Panc1 (cell line): ENCODE measurements around the gene GNG14. TPM values are rescaled to one million over a fixed set of nuclear protein-coding genes. Genes with fewer than 3 reads are reported as not detected.
A peak's percentile ranks its signal among the peaks of the same experiment; 100 is the strongest.

Experiments
- ATAC-seq: fragments of 200-7000 bp; cut with Tn5 transposase; 2 replicates; pipeline ENCODE4 v1.9.1; 2020; ENCODE audit warnings: mild to moderate bottlenecking, moderate library complexity
- BruUV-seq: library from RNA; stranded (reverse); fragments of 400-500 nt; replicated peaks from 2 replicates; lab custom pipeline; 2021; lab: Mats Ljungman, UMichigan
- CTCF ChIA-PET: fragments of 300-600 bp; sonication (Branson Sonifier 250); formaldehyde crosslinking; loops from one replicate; lab custom pipeline; 2022; ENCODE audit warnings: antibody characterized with exemption; lab: Charles Lee
- POLR2A ChIA-PET: fragments of 300-600 bp; sonication (Branson Sonifier 250); formaldehyde crosslinking; loops from one replicate; lab custom pipeline; 2022; ENCODE audit warnings: antibody characterized with exemption; lab: Charles Lee
- DNase-seq: peaks from one replicate; pipeline ENCODE4 v3.0.0-alpha.2; 2010; ENCODE audit warnings: low read depth, low spot score
- H3K27ac ChIP-seq: 2 replicates; pipeline ENCODE4 v1.5.1; 2011; ENCODE audit warnings: mild to moderate bottlenecking, low read length, inconsistent platforms
- H3K27me3 ChIP-seq: fragments of 200-500 bp; sonication (Bioruptor generic); 2 replicates; pipeline ENCODE4 v1.6.0; 2014; ENCODE audit warnings: low read length, inconsistent platforms; ENCODE audit not compliant: control insufficient read depth, insufficient read depth
- H3K36me3 ChIP-seq: fragments of 200-500 bp; sonication (Bioruptor generic); 2 replicates; pipeline ENCODE4 v1.5.1; 2014; ENCODE audit warnings: inconsistent platforms, mild to moderate bottlenecking, low read length, moderate library complexity; ENCODE audit not compliant: control insufficient read depth, insufficient read depth
- H3K4me1 ChIP-seq: 2 replicates; pipeline ENCODE4 v1.5.1; 2011; ENCODE audit warnings: inconsistent platforms, mild to moderate bottlenecking, low read length, moderate library complexity; ENCODE audit not compliant: control insufficient read depth, insufficient read depth
- H3K4me3 ChIP-seq, 2 experiments: 2 replicates each; pipeline ENCODE4 v1.5.1; 2011 to 2012; ENCODE audit warnings: low read depth in 2 of 2, low read length in 2 of 2, mild to moderate bottlenecking in 2 of 2, inconsistent platforms in 1 of 2, moderate library complexity in 1 of 2
- H3K9me3 ChIP-seq: fragments of 200-500 bp; sonication (Bioruptor generic); 2 replicates; pipeline ENCODE4 v1.5.1; 2014; ENCODE audit warnings: low read depth, mild to moderate bottlenecking, inconsistent platforms, low read length, moderate library complexity; ENCODE audit not compliant: control insufficient read depth, insufficient read depth
- POLR2AphosphoS5 ChIP-seq: IDR thresholded peaks from 2 replicates; pipeline ENCODE4 v1.6.1; 2012; ENCODE audit warnings: mild to moderate bottlenecking, low read depth, low read length, moderate library complexity
- SIN3A ChIP-seq: IDR thresholded peaks from 2 replicates; pipeline ENCODE4 v1.6.1; 2012; ENCODE audit warnings: low read depth, mild to moderate bottlenecking, low read length, moderate library complexity, borderline replicate concordance; ENCODE audit not compliant: insufficient read depth
- TCF7L2 ChIP-seq: IDR thresholded peaks from 2 replicates; pipeline ENCODE4 v1.6.1; 2011; ENCODE audit warnings: mild to moderate bottlenecking, low read depth, low read length, inconsistent platforms
- in situ Hi-C: cut with HindIII; loops from 2 replicates; pipeline ENCODE4 v1.10.0; 2016; ENCODE audit warnings: low sequenced_read_pairs, low pct_unique_long_range_greater_than_20kb
- intact Hi-C: fragments of 100-400 bp; cut with micrococcal nuclease; formaldehyde crosslinking; loops from one replicate; pipeline ENCODE4 v1.10.0; 2022; ENCODE audit not compliant: unreplicated experiment
- total RNA-seq: library from RNA; stranded (reverse); gene quantifications from one replicate; pipeline ENCODE4 v1.2.1, GENCODE V29; 2021; ENCODE audit not compliant: unreplicated experiment
- TF ChIP-seq, protein P1 (sequence below), 2 experiments: IDR thresholded peaks; 2 replicates each; pipeline ENCODE4 v1.6.1; 2011 to 2012; ENCODE audit warnings: low read depth in 2 of 2, control low read depth in 1 of 2, low read length in 1 of 2, mild to moderate bottlenecking in 1 of 2, moderate library complexity in 1 of 2; ENCODE audit not compliant: insufficient read depth in 1 of 2
- TF ChIP-seq, protein P2 (sequence below): fragments of 450-650 bp; IDR thresholded peaks from 2 replicates; pipeline ENCODE4 v1.5.1; 2017; ENCODE audit warnings: mild to moderate bottlenecking

Gene GNG14
- total RNA-seq, 1 experiment from 2014 or later: not detected

DNA sequence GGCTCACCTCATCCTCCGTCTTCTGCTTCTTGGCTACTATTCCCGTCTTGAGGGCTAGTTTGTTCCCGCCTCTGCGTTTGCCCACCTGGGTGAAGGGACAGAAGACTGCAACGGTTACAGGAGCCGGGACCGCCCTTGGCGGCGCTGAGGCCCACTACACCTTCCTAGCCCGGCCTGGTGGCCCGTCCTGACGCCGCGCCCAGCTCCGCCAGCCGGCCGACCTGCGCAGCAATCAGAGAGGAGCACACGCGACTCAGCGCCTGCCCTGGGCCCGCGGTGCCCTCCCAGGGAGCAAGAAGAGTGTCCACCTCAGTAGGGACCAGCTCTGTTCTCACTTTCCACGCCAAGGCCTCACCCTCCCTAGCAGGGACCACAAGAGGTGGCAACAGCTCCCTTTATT is 43.5 kb downstream of the GNG14 start:
- DNase-seq (no peak), ATAC-seq (no peak)
- H3K4me1 ChIP-seq: peaks cover 13% of the 10 kb centered on the region
- no peaks in the 10 kb centered on the region for H3K9me3 ChIP-seq
- ChIA-PET POLR2A (no interaction called here), CTCF (no interaction called here)
- H3K4me3 ChIP-seq: no peak overlapping the region
- in situ Hi-C loops (no loop called here), intact Hi-C loops (no loop called here)
- no peak overlapping the region for H3K27ac ChIP-seq
- TF ChIP-seq SIN3A (no peak), TCF7L2 (no peak), POLR2AphosphoS5 (no peak)
- TF ChIP-seq, protein P1, sequence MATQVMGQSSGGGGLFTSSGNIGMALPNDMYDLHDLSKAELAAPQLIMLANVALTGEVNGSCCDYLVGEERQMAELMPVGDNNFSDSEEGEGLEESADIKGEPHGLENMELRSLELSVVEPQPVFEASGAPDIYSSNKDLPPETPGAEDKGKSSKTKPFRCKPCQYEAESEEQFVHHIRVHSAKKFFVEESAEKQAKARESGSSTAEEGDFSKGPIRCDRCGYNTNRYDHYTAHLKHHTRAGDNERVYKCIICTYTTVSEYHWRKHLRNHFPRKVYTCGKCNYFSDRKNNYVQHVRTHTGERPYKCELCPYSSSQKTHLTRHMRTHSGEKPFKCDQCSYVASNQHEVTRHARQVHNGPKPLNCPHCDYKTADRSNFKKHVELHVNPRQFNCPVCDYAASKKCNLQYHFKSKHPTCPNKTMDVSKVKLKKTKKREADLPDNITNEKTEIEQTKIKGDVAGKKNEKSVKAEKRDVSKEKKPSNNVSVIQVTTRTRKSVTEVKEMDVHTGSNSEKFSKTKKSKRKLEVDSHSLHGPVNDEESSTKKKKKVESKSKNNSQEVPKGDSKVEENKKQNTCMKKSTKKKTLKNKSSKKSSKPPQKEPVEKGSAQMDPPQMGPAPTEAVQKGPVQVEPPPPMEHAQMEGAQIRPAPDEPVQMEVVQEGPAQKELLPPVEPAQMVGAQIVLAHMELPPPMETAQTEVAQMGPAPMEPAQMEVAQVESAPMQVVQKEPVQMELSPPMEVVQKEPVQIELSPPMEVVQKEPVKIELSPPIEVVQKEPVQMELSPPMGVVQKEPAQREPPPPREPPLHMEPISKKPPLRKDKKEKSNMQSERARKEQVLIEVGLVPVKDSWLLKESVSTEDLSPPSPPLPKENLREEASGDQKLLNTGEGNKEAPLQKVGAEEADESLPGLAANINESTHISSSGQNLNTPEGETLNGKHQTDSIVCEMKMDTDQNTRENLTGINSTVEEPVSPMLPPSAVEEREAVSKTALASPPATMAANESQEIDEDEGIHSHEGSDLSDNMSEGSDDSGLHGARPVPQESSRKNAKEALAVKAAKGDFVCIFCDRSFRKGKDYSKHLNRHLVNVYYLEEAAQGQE (IDR thresholded peaks at IDR 0.05; ENCODE audit: insufficient read depth in 1 of 2, low read depth in 2 of 2, low read length in 1 of 2): no peak
- TF ChIP-seq, protein P2, sequence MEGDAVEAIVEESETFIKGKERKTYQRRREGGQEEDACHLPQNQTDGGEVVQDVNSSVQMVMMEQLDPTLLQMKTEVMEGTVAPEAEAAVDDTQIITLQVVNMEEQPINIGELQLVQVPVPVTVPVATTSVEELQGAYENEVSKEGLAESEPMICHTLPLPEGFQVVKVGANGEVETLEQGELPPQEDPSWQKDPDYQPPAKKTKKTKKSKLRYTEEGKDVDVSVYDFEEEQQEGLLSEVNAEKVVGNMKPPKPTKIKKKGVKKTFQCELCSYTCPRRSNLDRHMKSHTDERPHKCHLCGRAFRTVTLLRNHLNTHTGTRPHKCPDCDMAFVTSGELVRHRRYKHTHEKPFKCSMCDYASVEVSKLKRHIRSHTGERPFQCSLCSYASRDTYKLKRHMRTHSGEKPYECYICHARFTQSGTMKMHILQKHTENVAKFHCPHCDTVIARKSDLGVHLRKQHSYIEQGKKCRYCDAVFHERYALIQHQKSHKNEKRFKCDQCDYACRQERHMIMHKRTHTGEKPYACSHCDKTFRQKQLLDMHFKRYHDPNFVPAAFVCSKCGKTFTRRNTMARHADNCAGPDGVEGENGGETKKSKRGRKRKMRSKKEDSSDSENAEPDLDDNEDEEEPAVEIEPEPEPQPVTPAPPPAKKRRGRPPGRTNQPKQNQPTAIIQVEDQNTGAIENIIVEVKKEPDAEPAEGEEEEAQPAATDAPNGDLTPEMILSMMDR: no peak
- no TSS peak for BruUV-seq
- H3K36me3 ChIP-seq: peaks cover 9% of the 10 kb centered on the region
- no peaks in the 10 kb centered on the region for H3K27me3 ChIP-seq

DNA sequence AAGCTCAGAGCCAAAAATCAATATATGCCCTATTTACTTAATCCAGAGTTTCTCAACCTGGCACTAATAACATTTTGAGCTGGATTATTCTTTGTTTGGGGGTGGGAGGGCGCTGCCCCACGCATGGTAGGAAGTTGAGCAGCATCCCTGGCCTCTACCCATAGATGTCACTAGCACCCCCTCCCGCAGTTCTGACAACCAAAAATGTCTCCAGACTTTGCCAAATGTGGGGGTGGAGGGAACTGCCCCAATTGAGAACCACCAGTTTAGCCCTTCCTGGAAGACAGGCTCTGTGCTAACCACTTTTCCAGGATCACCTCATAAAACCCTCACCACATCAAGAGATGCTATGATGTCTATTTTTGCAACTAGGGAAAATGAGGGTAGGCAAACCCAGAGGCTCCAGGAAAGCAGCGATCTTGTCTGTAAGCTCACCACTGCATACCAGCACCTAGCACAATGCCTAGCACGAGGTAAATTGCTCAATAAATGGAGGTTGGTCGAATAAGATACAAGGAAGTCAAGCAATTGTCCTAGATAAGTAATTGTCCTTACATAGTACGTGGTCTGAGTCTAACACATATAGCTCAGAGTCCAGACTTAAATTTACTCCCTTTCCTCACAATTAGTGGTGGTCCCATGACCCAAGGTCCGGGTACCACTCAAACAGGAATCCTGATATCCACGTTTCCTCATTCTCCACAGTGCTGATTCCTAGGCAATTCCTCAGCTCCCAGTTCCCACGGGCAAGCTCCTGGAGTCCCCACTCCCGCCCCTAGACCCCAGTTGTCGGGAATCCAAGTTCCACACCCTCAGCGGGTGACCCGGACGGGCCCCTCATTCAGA is 45.8 kb downstream of the GNG14 start:
- no peak for ATAC-seq
- Histone ChIP-seq H3K4me3 (peak overlapping the region; percentile 92 to 96), H3K4me1 (peaks cover 19% of the 10 kb centered on the region), H3K9me3 (no peaks in the 10 kb centered on the region), H3K27ac (peak overlapping the region; percentile 95), H3K27me3 (no peaks in the 10 kb centered on the region), H3K36me3 (peaks cover 14% of the 10 kb centered on the region; the same call in 1 of the 2 replicates)
- no peak for TF ChIP-seq SIN3A
- no peak for TF ChIP-seq POLR2AphosphoS5
- TF ChIP-seq, protein P1 (IDR thresholded peaks at IDR 0.05; ENCODE audit: insufficient read depth in 1 of 2, low read depth in 2 of 2, low read length in 1 of 2): no peak
- TF ChIP-seq TCF7L2: no peak
- TF ChIP-seq, protein P2: no peak
- DNase-seq: no peak
- no TSS peak for BruUV-seq
- ChIA-PET POLR2A (interaction anchor here (0.6 to 1.5 kb wide), 3 partner anchors 10 to 71 kb away, joined by 3 to 4 read pairs (median 4); partner anchors contain the start of gene TNPO2), CTCF (interaction anchor here (1.2 kb wide), 1 partner anchor 114 kb away, joined by 3 read pairs; no protein-coding TSS in a partner anchor)
- intact Hi-C loops: no loop called here
- in situ Hi-C loops: no loop called here
